Endothelial cell of umbilical vein (primary cell): ENCODE results near the gene NOTCH2. TPM values are rescaled to one million over a fixed set of nuclear protein-coding genes. Genes with fewer than 3 reads are reported as not detected.
"Not testable (repeated sequence)": the region's sequence is repeated elsewhere in the genome, so short reads cannot be mapped to it uniquely, and the experiment has no call there.

Experiments
- BruUV-seq: library from RNA; stranded (reverse); fragments of 400-500 nt; replicated peaks from 2 replicates; lab custom pipeline; 2021; lab: Mats Ljungman, UMichigan
- CTCF ChIA-PET: fragments of 300-600, 350-600 bp; sonication (Branson Sonifier 250); formaldehyde crosslinking; loops from one replicate; lab custom pipeline; 2021; ENCODE audit warnings: antibody characterized with exemption, inconsistent platforms; lab: Charles Lee
- POLR2A ChIA-PET: fragments of 300-600, 350-600 bp; sonication (Branson Sonifier 250); formaldehyde crosslinking; loops from one replicate; lab custom pipeline; 2021; ENCODE audit warnings: antibody characterized with exemption, inconsistent platforms; lab: Charles Lee
- DNase-seq: peaks from one replicate; pipeline ENCODE4 v3.0.0-alpha.2; 2011; ENCODE audit warnings: low read depth, low spot score
- FAIRE-seq: peaks from 2 replicates; lab custom pipeline; 2011; peaks lifted over from hg19 to GRCh38; lab: Jason Lieb, UNC
- H2AFZ ChIP-seq: 2 replicates; pipeline ENCODE4 v1.6.0; 2012; ENCODE audit warnings: low read depth, low read length, control low read depth, inconsistent platforms
- H3K27ac ChIP-seq: 2 replicates; pipeline ENCODE4 v1.5.1; 2011; ENCODE audit warnings: low read depth, mild to moderate bottlenecking, control low read depth, low read length, moderate library complexity; ENCODE audit not compliant: insufficient read depth
- H3K27me3 ChIP-seq, 2 experiments: 2 replicates each; pipeline versions ENCODE4 v1.6.0 to v1.6.1; 2011; ENCODE audit warnings: low read length in 2 of 2, mixed read lengths in 1 of 2; ENCODE audit not compliant: control insufficient read depth in 2 of 2, insufficient read depth in 2 of 2
- H3K36me3 ChIP-seq, 2 experiments: 2 replicates in 1 of 2; 3 replicates in 1 of 2; pipeline ENCODE4 v1.5.1; 2011; ENCODE audit warnings: low read length in 2 of 2, mild to moderate bottlenecking in 1 of 2, moderate library complexity in 1 of 2; ENCODE audit not compliant: control insufficient read depth in 2 of 2, insufficient read depth in 2 of 2; ENCODE audit errors: extremely low read depth in 1 of 2
- H3K4me1 ChIP-seq: 3 replicates; pipeline ENCODE4 v1.5.1; 2011; ENCODE audit warnings: mild to moderate bottlenecking, low read length; ENCODE audit not compliant: control insufficient read depth, insufficient read depth; ENCODE audit errors: extremely low read depth
- H3K4me2 ChIP-seq: 2 replicates; pipeline ENCODE4 v1.6.1; 2011; ENCODE audit warnings: low read length, control low read depth, mixed read lengths; ENCODE audit not compliant: insufficient read depth
- H3K4me3 ChIP-seq, 3 experiments: fragments of 200-600 bp in 1 of 3; sonication (generic), shearing (Covaris generic) in 1 of 3; replicated peaks in 1 of 3; 2 replicates each; pipeline ENCODE4 v1.5.1; 2011 to 2016; ENCODE audit warnings: control low read depth in 3 of 3, low read length in 3 of 3, mild to moderate bottlenecking in 2 of 3, inconsistent platforms in 1 of 3, low read depth in 1 of 3, moderate library complexity in 1 of 3; ENCODE audit not compliant: insufficient read depth in 1 of 3
- H3K79me2 ChIP-seq: 2 replicates; pipeline ENCODE4 v1.6.0; 2012; ENCODE audit warnings: low read length, inconsistent platforms; ENCODE audit not compliant: control insufficient read depth, insufficient read depth
- H3K9ac ChIP-seq: replicated peaks from 2 replicates; pipeline ENCODE3; 2011; ENCODE audit warnings: low read length, control low read depth; ENCODE audit not compliant: insufficient read depth; ENCODE audit errors: extremely low read depth
- H3K9me1 ChIP-seq: replicated peaks from 3 replicates; pipeline ENCODE4 v1.6.0; 2011; ENCODE audit warnings: mild to moderate bottlenecking, low read length; ENCODE audit not compliant: control insufficient read depth, insufficient read depth; ENCODE audit errors: extremely low read depth
- H3K9me3 ChIP-seq: replicated peaks from 2 replicates; pipeline ENCODE4 v1.5.1; 2012; ENCODE audit warnings: low read length, inconsistent platforms; ENCODE audit not compliant: control insufficient read depth, insufficient read depth
- H4K20me1 ChIP-seq: replicated peaks from 2 replicates; pipeline ENCODE3; 2011; ENCODE audit warnings: mild to moderate bottlenecking, low read length; ENCODE audit not compliant: control insufficient read depth, insufficient read depth; ENCODE audit errors: extremely low read depth
- CTCF ChIP-seq, 2 donors: IDR thresholded peaks; 1 replicate in 1 of 2; 2 replicates in 1 of 2; pipeline ENCODE4 v1.5.1; 2011; ENCODE audit warnings: low read length in 2 of 2, mild to moderate bottlenecking in 2 of 2, moderate library complexity in 2 of 2, control low read depth in 1 of 2, inconsistent platforms in 1 of 2, low read depth in 1 of 2; ENCODE audit not compliant: insufficient read depth in 1 of 2; ENCODE audit errors: extremely low read depth in 1 of 2
- EZH2 ChIP-seq: IDR thresholded peaks from 2 replicates; pipeline ENCODE4 v1.6.1; 2012; ENCODE audit warnings: borderline replicate concordance, low read depth, mild to moderate bottlenecking, moderate library complexity, low read length, inconsistent platforms; ENCODE audit not compliant: severe bottlenecking
- FOS ChIP-seq: IDR thresholded peaks from 2 replicates; pipeline ENCODE4 v1.6.1; 2011; ENCODE audit warnings: mild to moderate bottlenecking, low read length, moderate library complexity, borderline replicate concordance; ENCODE audit not compliant: insufficient read depth
- GATA2 ChIP-seq: IDR thresholded peaks from 2 replicates; pipeline ENCODE4 v1.7.0; 2011; ENCODE audit warnings: low read depth, mild to moderate bottlenecking, moderate library complexity, mixed read lengths, low read length; ENCODE audit not compliant: insufficient read length, insufficient read depth
- JUN ChIP-seq: IDR thresholded peaks from 2 replicates; pipeline ENCODE4 v1.6.1; 2011; ENCODE audit warnings: borderline replicate concordance, low read depth; ENCODE audit not compliant: insufficient read length, insufficient read depth
- MAX ChIP-seq: IDR thresholded peaks from 2 replicates; pipeline ENCODE4 v1.6.1; 2011; ENCODE audit not compliant: insufficient read depth, insufficient read length
- MYC ChIP-seq: IDR thresholded peaks from one replicate; pipeline ENCODE4 v1.6.1; 2011; ENCODE audit warnings: mild to moderate bottlenecking, low read depth, low read length
- POLR2A ChIP-seq: IDR thresholded peaks from 2 replicates; pipeline ENCODE4 v1.6.1; 2012; ENCODE audit warnings: low read depth, mild to moderate bottlenecking, control low read depth, low read length
- POLR2AphosphoS5 ChIP-seq: IDR thresholded peaks from 2 replicates; pipeline ENCODE4 v1.6.1; 2012; ENCODE audit warnings: low read depth, mild to moderate bottlenecking, control low read depth, low read length, moderate library complexity; ENCODE audit not compliant: insufficient read depth
- dilution Hi-C: fragments of 300-500 bp; cut with MboI; formaldehyde crosslinking; loops from one replicate; pipeline ENCODE4 v1.15.0; 2019; ENCODE audit warnings: low sequenced_read_pairs; ENCODE audit not compliant: extremely low pct_ligation_motif_present
- intact Hi-C: fragments of 100-400 bp; cut with micrococcal nuclease; formaldehyde crosslinking; loops from one replicate; pipeline ENCODE4 v1.10.0; 2022
- polyA plus RNA-seq, 4 experiments: library from polyadenylated mRNA; depleted of rRNA in 3 of 4; stranded (reverse) in 3 of 4; unstranded in 1 of 4; fragments of >200 nt; gene quantifications; 2 replicates each; pipeline versions ENCODE4 v1.2.1 to v1.2.3, GENCODE V29; 2011 to 2012; ENCODE audit warnings: missing spikeins in 1 of 4
- total RNA-seq: library from RNA; stranded (reverse); gene quantifications from 2 replicates; pipeline ENCODE4 v1.2.3, GENCODE V29; 2021

Gene NOTCH2
- total and polyA plus RNA-seq, 2 donors (not counting 3 experiments of a cell fraction or from before 2014, with no cell fraction given): 14.3 to 49.1 TPM

GRCh38 chr1:119975582-119976254 is 93.7 kb downstream of the NOTCH2 start:
- DNase-seq: not testable (repeated sequence)

GRCh38 chr1:119975006-119975405 is 94.5 kb downstream of the NOTCH2 start:
- FAIRE-seq (no peak), DNase-seq (no peak)
- no peaks in the 10 kb centered on the region for H3K4me1 ChIP-seq
- H3K79me2 ChIP-seq: peaks cover 3% of the 10 kb centered on the region
- dilution Hi-C loops (no loop called here), intact Hi-C loops (no loop called here)
- H3K9me1 ChIP-seq: no peaks in the 10 kb centered on the region
- H3K27ac ChIP-seq: no peak overlapping the region
- no TSS peak for BruUV-seq
- H4K20me1 ChIP-seq: no peaks in the 10 kb centered on the region
- H3K4me3 ChIP-seq: no peak overlapping the region
- ChIA-PET CTCF (interaction anchor here (0.7 to 1.4 kb wide), 2 partner anchors 12 to 28 kb away, joined by 3 read pairs; no protein-coding TSS in a partner anchor), POLR2A (no interaction called here)
- H2AFZ ChIP-seq: no peak overlapping the region
- H3K27me3 ChIP-seq: no peaks in the 10 kb centered on the region
- no peak overlapping the region for H3K4me2 ChIP-seq
- H3K9ac ChIP-seq: no peak overlapping the region
- H3K36me3 ChIP-seq: no peaks in the 10 kb centered on the region
- TF ChIP-seq JUN: no peak
- no peak for TF ChIP-seq GATA2
- TF ChIP-seq MYC: no peak
- no peak for TF ChIP-seq POLR2A
- no peak for TF ChIP-seq CTCF (IDR thresholded peaks at IDR 0.05; ENCODE audit: extremely low read depth in 1 of 2, insufficient read depth in 1 of 2, low read depth in 1 of 2, low read length in 2 of 2)
- no peak for TF ChIP-seq MAX
- no peak for TF ChIP-seq EZH2
- no peak for TF ChIP-seq FOS
- TF ChIP-seq POLR2AphosphoS5: no peak
- no peaks in the 10 kb centered on the region for H3K9me3 ChIP-seq

More at GRCh38 chr1:119975582-119976254, 93.7 kb downstream of the NOTCH2 start:
- FAIRE-seq: peak; percentile 60
- H3K36me3 ChIP-seq, BruUV-seq, H3K9me3 ChIP-seq, H3K27me3 ChIP-seq, H2AFZ ChIP-seq, POLR2A ChIA-PET, dilution Hi-C loops, H3K4me2 ChIP-seq, H3K9me1 ChIP-seq, H3K79me2 ChIP-seq, H3K4me1 ChIP-seq, H3K27ac ChIP-seq, H3K9ac ChIP-seq, intact Hi-C loops, H3K4me3 ChIP-seq, H4K20me1 ChIP-seq: not testable (repeated sequence)
- CTCF ChIA-PET: interaction anchor here (0.7 to 1.4 kb wide), 2 partner anchors 12 to 29 kb away, joined by 3 read pairs; no protein-coding TSS in a partner anchor
